ENCODE results near the gene PPIH.
"Not testable (repeated sequence)": the region's sequence is repeated elsewhere in the genome, so short reads cannot be mapped to it uniquely, and the experiment has no call there.

The PPIH gene

GRCh38 chr1:42682484-42682738 is 24.2 kb downstream of the PPIH start:
- not testable (repeated sequence) for DNase-seq (ENCODE audit: low read depth)

GRCh38 chr1:42682739-42683531 is 24.7 kb downstream of the PPIH start:
- DNase-seq (ENCODE audit: low read depth), result no peak

DNA sequence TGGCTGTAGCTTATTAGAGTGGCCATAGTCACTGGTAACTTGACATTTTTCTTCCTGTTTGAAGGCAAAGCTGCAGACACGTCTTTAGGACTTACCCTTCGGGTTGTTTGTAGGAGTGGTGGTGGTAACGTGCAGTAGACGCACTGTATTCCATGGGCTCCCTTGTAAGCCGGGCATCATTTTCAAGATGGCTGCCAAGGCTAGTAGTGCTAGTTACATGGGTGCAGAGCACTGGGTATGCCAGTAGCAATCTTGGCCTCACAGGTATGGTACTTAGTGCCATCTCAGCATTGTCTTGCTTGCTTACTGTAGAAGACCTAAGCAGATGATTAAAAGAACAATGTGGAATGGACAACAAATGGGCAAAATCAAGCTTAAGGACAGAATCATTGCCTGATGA is 25.9 kb downstream of the PPIH start:
- no peak for DNase-seq (ENCODE audit: low read depth)

DNA sequence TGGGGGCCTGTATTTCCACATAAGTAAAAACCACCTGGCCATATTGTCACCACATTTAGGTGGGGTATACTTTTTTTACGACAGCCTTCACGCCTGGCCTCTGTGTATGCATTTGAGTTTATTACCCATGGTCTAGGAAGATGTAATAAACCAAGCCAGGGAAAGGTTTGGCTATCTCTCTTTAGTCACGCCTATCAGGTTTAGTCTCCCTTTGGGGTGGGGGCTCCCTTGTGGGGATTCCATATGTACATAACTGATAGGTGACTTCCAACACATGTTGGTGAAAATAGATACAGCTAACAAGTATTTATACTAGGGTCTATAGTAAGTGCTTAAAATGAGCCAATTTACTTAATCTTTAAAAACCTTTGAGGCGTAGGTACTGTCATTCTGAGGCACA is 28.2 kb downstream of the PPIH start:
- no peak for DNase-seq (ENCODE audit: low read depth)

DNA sequence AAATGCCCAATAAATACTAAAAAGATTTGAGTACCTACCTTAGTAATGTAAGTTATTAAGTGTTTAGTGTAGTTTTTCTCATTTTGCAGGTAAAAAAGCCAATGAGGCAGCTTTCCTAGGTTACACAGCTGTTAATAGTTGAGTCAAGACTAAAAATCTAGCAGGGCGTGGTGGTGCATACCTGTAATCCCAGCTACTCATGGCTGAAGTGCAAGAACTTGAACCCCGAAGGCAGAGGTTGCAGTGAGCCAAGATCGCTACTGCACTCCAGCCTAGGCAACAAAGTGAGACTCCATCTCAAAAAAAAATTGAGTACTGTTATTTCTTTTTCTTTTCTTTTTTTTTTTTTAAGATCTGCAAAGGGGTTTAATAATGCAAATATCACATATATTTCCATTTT is 31.7 kb downstream of the PPIH start:
- DNase-seq (ENCODE audit: low read depth), result no peak

- DNase-seq (ENCODE audit: low read depth), result no peak
Observed at GRCh38 chr1:42690477-42691156, 32.4 kb downstream of the PPIH start.

DNA sequence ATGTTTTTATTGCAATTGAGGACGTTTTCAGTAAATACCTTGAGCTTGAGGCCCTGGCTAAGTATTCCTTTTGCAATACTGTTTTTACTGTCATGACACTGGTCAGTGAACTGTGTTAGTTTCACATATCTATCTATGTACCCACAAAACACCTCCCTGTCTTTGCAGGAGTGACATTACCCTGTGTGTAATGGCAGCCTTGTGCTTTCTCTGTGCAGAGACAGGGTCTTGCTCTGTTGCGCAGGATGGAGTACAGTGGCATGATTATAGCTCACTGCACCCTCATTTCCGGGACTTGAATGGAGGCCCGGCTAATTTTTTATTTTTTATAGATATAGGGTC is 32.9 kb downstream of the PPIH start:
- no peak for DNase-seq (ENCODE audit: low read depth)

GRCh38 chr1:42692461-42692860 is 34.2 kb downstream of the PPIH start:
- no peak for DNase-seq (ENCODE audit: low read depth)

DNA sequence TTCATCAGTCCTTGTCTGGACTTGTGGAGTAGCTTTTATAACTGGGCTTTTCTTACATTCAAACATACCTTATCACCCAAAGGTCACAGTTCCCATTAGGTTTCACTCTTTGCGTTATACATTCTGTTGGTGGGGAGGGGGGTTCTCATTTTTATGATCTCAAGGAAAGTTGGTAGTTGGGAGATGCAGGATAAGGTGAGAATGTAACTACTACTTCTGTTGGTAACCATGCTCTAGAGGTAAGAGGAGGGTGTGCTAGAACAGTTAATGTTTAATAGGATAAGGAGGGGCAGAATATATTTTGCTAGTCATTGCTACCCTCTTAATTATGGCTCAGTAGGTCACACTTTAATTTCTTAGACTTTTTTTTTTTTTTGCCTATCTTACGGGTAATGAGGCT is 34.7 kb downstream of the PPIH start:
- no peak for DNase-seq (ENCODE audit: low read depth)

DNA sequence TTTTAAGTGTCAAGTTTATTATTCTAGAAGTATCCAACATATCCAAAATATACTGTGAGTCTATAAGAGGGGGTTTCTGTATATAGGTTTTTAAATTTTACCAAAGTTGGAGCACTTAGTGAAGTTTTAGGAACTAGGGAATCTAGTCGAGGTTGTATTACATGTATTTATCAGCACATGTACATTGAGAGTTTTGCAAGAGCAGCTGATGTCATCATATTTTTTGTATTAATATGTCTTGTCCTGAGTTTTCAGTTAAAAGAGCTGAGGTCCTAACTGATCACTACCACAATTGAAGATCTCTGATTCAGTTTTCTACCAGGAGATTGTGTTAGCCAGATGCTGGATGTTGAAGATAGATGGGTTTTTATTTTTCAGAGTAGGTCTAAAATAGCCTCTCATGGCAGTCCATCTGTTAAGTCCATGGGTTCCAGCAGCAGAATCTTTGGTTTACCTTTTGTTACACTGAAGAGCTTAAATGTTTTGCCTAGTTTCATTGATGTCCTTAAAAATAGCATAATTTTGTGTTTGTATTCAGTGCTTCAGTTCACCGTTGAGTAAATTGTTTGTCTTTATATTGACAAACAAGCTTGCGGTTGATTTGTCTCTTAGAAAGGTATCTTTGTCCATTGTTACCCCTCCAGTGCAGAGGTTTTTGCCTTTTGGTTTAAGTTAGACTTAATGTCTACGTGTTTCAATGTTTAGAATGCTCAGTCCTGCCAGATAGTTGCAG is 40.0 kb downstream of the PPIH start:
- DNase-seq (ENCODE audit: low read depth), result no peak

- DNase-seq (ENCODE audit: low read depth), result no peak
Observed at GRCh38 chr1:42700006-42700405, 41.8 kb downstream of the PPIH start.

DNA sequence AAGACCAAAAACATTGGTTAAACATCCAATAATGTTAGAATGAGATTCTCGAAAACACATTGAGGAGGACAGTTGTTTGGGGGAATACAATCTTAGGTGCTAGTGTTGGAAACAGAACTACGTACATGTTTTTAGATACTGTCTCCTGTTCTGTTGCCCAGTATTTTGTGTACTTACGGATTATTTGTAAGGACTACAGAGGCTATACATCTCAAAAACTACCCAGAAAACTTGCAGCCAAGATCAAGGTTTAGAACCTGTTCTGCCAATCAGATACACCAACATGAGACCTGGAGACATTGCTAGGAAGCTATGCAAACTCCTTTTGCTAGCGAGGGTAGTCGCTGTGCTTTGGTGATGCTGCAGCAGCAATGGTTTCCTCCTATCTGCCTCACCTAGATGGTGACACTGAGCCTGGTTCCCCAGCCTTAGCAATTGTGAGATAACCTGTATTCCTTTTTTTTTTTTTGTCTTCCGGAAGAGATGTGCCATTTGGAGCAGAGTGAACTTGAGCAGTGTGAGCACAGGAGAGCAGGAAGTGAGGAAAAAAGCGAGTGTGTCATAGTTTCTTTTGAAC is 45.8 kb downstream of the PPIH start:
- DNase-seq (ENCODE audit: low read depth), result no peak

- DNase-seq (ENCODE audit: low read depth), result not testable (repeated sequence)
Observed at GRCh38 chr1:42712808-42713207, 54.6 kb downstream of the PPIH start.

GRCh38 chr1:42713293-42713692 is 55.1 kb downstream of the PPIH start:
- DNase-seq (ENCODE audit: low read depth), result no peak

GRCh38 chr1:42714441-42714840 is 56.2 kb downstream of the PPIH start:
- DNase-seq (ENCODE audit: low read depth), result not testable (repeated sequence)

- DNase-seq (ENCODE audit: low read depth), result no peak
Observed at GRCh38 chr1:42720868-42721267, 62.6 kb downstream of the PPIH start.

GRCh38 chr1:42721926-42722325 is 63.7 kb downstream of the PPIH start:
- no peak for DNase-seq (ENCODE audit: low read depth)

GRCh38 chr1:42722403-42722802 is 64.2 kb downstream of the PPIH start:
- not testable (repeated sequence) for DNase-seq (ENCODE audit: low read depth)

DNA sequence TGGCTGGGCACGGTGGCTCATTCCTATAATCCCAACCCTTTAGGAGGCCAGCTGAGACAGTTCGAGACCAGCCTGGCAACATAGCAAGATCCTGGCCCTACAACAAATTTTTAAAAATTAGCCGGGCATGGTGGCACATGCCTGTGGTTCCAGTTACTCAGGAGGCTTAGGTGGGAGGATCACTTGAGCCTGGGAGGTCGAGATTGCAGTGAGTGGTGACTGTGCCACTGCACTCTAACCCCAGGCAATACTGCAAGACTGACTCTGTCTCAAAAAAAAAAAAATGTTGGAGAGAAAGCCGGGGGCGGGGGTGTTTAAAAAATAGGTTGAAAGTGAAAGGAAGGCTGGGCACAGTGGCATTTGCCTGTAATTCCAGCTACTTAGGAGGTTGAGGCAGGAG is 65.3 kb downstream of the PPIH start:
- DNase-seq (ENCODE audit: low read depth), result no peak

DNA sequence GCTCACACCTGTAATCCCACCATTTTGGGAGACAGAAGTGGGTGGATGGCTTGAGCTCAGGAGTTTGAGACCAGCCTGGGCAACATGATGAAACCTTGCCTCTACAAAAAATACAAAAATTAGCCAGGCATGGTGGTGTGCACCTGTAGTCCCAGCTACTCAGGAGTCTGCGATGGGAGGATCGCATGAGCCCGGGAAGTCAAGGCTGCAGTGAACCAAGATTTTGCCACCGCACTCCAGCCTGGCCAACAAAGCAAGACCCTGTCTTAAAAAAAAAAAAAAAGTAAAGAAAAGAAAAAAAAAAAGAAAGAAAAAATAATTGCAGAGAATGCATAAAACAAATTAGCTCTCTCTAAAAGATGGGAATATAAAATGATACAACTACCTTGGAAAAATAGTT is 67.6 kb downstream of the PPIH start:
- DNase-seq (ENCODE audit: low read depth), result not testable (repeated sequence)
